Measurements from ENCODE around the gene ZNG1F.
"Not testable (repeated sequence)": the region's sequence is repeated elsewhere in the genome, so short reads cannot be mapped to it uniquely, and the experiment has no call there.

ZNG1F gene

DNA sequence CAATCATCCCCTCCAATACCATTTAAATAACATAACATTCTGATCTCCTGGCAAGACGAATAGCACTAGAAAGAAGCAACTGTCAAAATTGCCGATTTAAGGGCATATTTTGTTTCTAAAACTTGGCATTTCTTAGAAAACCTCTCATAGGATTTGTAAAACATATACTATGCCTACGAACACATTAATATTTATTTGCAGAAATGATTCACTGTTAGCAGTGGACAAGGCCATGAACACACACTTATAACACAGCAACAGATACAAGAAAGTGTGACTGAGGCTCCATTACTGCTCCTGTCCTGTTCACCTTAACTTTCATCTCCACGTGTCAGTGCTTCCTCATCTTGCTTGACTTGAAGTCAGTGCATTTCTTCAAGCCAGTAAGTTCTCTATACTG, 106.8 kb downstream of the ZNG1F start:
- DNase-seq, result not testable (repeated sequence)
